GM10266 (cell line): Measurements from ENCODE around the gene ZFYVE28.

Source experiments
- DNase-seq: peaks from one replicate; pipeline ENCODE4 v3.0.0; 2012; ENCODE audit errors: extremely low spot score
- TF ChIP-seq, protein P1 (sequence below): IDR thresholded peaks from 2 replicates; pipeline ENCODE4 v1.5.1; 2012; ENCODE audit warnings: mild to moderate bottlenecking, low read depth; ENCODE audit not compliant: control insufficient read depth, insufficient read depth; ENCODE audit errors: missing control alignments

ZFYVE28 gene

DNA sequence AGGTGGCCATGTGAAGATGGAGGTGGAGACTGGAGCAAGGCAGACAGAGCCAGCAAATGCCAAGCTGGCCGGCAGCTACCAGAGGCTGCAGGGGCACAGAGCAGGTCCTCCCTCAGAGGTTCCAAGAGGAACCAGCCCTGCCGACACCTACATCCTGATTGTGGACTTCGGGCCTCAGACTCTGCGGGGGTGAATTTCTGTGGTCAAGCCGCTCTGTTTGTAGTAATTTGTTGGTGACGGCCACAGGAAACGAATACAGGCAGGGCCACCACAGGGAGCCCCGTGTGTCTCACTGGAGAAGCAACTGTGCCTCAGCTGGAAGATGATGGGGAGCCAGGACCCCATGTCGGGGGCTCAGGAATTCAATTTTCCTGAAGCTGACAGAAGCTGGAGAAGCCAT is 28.3 kb downstream of the ZFYVE28 start:
- TF ChIP-seq, protein P1, sequence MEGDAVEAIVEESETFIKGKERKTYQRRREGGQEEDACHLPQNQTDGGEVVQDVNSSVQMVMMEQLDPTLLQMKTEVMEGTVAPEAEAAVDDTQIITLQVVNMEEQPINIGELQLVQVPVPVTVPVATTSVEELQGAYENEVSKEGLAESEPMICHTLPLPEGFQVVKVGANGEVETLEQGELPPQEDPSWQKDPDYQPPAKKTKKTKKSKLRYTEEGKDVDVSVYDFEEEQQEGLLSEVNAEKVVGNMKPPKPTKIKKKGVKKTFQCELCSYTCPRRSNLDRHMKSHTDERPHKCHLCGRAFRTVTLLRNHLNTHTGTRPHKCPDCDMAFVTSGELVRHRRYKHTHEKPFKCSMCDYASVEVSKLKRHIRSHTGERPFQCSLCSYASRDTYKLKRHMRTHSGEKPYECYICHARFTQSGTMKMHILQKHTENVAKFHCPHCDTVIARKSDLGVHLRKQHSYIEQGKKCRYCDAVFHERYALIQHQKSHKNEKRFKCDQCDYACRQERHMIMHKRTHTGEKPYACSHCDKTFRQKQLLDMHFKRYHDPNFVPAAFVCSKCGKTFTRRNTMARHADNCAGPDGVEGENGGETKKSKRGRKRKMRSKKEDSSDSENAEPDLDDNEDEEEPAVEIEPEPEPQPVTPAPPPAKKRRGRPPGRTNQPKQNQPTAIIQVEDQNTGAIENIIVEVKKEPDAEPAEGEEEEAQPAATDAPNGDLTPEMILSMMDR: no peak
- DNase-seq: no peak

DNA sequence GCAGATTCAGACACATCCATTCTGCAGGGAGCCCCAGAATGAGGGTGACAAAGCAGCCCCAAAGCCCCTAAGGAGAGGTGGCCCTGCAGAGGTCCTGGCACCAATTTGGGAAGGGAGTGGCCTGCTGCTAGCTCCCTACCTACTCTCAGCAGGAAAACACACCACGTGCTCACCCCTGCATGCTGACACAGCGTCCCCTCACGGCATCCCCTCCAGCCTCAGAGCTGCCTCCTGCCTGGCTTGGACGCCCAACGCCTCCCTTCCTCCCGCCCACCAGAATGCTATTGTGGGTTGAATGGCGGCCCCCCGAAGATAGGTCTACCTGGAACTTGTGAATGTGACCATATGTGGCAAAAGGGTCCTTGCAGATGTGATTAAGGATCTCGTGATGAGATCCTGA is 28.8 kb downstream of the ZFYVE28 start:
- TF ChIP-seq, protein P1: no peak
- DNase-seq: no peak

DNA sequence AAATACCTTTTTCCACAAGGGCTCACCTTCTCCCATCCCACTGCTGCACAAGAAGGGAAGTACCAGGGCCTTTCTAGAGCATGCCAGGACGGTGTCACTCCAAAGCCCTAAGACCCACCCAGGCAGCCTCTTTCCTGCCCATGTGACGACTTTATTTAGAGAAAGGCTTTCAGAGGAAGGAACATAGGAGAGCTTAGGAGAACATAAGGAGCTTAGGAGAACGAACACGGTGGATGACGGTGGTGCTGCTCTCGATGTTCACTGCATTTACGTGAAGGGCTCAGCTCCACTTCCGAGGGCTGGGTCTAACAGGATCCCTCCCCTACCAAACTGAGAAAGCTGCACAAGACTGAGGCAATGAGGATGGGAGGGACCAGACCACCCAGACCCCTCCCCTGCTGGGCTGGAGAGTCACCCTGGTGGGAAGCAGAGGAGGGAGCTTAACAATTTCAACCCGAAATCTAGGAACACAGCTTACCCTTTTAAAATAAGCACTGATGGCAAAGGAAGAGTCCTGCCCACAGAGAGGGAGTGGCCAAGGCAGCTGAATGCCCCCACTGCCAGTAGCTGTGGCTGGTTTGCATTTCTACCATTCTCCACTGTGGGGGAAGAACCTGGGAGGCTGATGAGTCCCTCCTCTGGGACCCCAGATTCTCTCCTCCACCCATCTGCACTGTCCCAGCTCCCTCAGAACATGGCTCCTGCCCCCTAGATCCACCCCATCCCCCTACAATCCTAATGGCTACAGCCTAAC is 29.8 kb downstream of the ZFYVE28 start:
- TF ChIP-seq, protein P1: no peak
- no peak for DNase-seq

DNA sequence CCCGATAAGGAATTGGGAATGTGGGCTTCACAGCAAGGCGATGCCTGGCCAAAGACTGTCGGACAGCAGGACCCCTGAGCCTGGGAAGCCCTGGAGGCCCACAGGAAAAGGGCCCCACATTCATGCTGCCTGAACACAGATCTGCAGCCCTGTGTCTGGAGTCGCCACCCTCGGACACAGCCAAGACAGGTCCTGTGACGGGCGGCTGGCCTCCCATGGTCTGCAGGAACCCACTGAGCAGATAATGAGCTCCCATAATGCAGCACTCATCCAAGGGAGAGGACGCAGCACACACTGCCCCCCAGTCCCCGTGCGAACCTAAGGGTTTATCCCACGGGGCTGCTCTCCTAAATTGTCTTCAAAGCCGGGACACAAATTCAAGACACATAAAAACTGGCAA is 30.6 kb downstream of the ZFYVE28 start:
- DNase-seq: no peak
- TF ChIP-seq, protein P1: no peak

DNA sequence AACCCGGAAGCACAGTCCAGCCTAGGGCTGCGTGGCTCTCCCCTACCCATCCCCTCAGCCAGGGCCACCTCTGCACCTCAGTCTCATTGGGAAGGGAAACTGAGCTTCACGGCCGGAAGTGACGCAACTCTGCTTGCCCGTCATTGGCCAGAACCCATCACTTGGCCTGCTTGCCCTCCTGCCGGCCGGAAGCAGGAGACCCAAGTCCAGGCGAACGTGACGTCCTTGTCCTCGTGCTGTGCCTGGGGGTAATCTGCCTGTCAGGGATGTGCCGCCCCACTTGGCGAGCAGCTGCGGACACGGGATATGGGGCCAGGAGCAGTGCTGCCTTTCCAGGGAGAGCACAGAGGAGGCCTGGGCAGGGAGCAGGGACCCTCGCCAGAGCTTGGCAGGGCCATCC is 31.2 kb downstream of the ZFYVE28 start:
- TF ChIP-seq, protein P1: no peak

DNA sequence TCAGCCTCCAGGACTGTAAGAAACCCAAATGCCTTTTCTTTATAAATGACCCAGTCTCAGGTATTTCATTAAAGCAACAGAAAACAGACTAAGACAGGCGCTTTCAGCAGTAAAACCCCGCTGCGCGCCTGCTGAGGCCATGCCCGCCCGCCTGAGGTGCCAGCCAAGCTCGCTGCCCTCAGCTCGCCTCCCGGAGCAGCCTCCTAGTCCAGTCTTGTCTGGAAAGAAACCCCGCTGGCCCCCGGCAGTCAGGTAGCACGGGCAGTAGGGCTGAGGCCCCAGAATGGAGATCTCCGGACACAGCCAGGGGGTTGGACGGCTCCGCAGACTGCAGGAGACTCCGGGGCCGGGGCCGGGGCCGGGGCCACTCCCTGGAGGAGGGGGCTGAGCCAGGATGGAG is 31.7 kb downstream of the ZFYVE28 start:
- TF ChIP-seq, protein P1: no peak
- no peak for DNase-seq

More for the DNA sequence above, 31.2 kb downstream of the ZFYVE28 start:
- no peak for DNase-seq

DNA sequence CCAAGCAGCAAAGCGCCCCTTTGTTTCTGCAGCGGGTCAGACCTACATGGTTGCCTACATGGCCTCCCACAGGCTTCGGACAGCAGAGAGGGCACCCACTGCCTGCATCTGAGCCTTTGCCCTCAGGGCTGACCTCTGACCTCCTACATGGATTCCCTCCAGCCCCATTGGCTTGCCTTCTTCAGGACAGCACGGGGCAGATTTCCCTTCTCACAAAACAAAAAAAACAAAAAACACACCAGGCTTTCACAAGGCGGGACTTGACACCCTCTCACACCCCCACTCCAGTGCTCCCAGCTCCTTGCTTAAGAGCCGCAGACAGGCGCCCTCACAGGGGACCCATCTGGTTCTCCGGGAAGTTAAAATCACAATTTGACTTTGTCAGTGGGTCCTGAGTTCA is 32.9 kb downstream of the ZFYVE28 start:
- TF ChIP-seq, protein P1: no peak
- no peak for DNase-seq
